HL-60 (cell line): ENCODE measurements around the gene GRM5.

Source experiments
- DNase-seq, 2 experiments: peaks; one replicate each; pipeline ENCODE4 v3.0.0-alpha.2; 2010 to 2020; ENCODE audit warnings: low read depth in 1 of 2, low spot score in 1 of 2
- H3K27ac ChIP-seq: fragments of 250-450 bp; sonication (Bioruptor Pico); replicated peaks from 2 replicates; pipeline ENCODE4 v1.5.1; 2020; ENCODE audit warnings: mild to moderate bottlenecking, moderate library complexity
- H3K27me3 ChIP-seq: fragments of 250-450 bp; sonication (Bioruptor Pico); 2 replicates; pipeline ENCODE4 v1.5.1; 2021; ENCODE audit warnings: mild to moderate bottlenecking, moderate library complexity; ENCODE audit not compliant: insufficient read depth, poor library complexity, severe bottlenecking
- H3K4me3 ChIP-seq: replicated peaks from 2 replicates; pipeline ENCODE4 v1.5.1; 2011; ENCODE audit warnings: mild to moderate bottlenecking, control low read depth, low read length; ENCODE audit not compliant: insufficient read depth
- GABPA ChIP-seq: IDR thresholded peaks from 2 replicates; pipeline ENCODE4 v1.6.1; 2012; ENCODE audit warnings: low read depth
- POLR2AphosphoS5 ChIP-seq: IDR thresholded peaks from 2 replicates; pipeline ENCODE4 v1.6.1; 2012; ENCODE audit warnings: low read depth
- SPI1 ChIP-seq: IDR thresholded peaks from 2 replicates; pipeline ENCODE4 v1.6.1; 2012; ENCODE audit warnings: low read depth, mild to moderate bottlenecking, borderline replicate concordance
- TF ChIP-seq, protein P1 (sequence below): IDR thresholded peaks from one replicate; pipeline ENCODE4 v1.5.1; 2011; ENCODE audit warnings: low read length, control low read depth, inconsistent platforms; ENCODE audit not compliant: insufficient read depth
- TF ChIP-seq, protein P2 (sequence below): IDR thresholded peaks from 2 replicates; pipeline ENCODE4 v1.6.1; 2012; ENCODE audit warnings: low read depth; ENCODE audit not compliant: insufficient replicate concordance

The GRM5 gene

GRCh38 chr11:88538098-88538497, 527.7 kb downstream of the GRM5 start:
- Histone ChIP-seq H3K27ac (no peak overlapping the region), H3K27me3 (no peaks in the 10 kb centered on the region), H3K4me3 (no peak overlapping the region)
- TF ChIP-seq, protein P1, sequence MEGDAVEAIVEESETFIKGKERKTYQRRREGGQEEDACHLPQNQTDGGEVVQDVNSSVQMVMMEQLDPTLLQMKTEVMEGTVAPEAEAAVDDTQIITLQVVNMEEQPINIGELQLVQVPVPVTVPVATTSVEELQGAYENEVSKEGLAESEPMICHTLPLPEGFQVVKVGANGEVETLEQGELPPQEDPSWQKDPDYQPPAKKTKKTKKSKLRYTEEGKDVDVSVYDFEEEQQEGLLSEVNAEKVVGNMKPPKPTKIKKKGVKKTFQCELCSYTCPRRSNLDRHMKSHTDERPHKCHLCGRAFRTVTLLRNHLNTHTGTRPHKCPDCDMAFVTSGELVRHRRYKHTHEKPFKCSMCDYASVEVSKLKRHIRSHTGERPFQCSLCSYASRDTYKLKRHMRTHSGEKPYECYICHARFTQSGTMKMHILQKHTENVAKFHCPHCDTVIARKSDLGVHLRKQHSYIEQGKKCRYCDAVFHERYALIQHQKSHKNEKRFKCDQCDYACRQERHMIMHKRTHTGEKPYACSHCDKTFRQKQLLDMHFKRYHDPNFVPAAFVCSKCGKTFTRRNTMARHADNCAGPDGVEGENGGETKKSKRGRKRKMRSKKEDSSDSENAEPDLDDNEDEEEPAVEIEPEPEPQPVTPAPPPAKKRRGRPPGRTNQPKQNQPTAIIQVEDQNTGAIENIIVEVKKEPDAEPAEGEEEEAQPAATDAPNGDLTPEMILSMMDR = no peak
- TF ChIP-seq SPI1 = no peak
- TF ChIP-seq GABPA = no peak
- TF ChIP-seq, protein P2, sequence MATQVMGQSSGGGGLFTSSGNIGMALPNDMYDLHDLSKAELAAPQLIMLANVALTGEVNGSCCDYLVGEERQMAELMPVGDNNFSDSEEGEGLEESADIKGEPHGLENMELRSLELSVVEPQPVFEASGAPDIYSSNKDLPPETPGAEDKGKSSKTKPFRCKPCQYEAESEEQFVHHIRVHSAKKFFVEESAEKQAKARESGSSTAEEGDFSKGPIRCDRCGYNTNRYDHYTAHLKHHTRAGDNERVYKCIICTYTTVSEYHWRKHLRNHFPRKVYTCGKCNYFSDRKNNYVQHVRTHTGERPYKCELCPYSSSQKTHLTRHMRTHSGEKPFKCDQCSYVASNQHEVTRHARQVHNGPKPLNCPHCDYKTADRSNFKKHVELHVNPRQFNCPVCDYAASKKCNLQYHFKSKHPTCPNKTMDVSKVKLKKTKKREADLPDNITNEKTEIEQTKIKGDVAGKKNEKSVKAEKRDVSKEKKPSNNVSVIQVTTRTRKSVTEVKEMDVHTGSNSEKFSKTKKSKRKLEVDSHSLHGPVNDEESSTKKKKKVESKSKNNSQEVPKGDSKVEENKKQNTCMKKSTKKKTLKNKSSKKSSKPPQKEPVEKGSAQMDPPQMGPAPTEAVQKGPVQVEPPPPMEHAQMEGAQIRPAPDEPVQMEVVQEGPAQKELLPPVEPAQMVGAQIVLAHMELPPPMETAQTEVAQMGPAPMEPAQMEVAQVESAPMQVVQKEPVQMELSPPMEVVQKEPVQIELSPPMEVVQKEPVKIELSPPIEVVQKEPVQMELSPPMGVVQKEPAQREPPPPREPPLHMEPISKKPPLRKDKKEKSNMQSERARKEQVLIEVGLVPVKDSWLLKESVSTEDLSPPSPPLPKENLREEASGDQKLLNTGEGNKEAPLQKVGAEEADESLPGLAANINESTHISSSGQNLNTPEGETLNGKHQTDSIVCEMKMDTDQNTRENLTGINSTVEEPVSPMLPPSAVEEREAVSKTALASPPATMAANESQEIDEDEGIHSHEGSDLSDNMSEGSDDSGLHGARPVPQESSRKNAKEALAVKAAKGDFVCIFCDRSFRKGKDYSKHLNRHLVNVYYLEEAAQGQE = no peak
- no peak for TF ChIP-seq POLR2AphosphoS5
- no peak for DNase-seq

DNA sequence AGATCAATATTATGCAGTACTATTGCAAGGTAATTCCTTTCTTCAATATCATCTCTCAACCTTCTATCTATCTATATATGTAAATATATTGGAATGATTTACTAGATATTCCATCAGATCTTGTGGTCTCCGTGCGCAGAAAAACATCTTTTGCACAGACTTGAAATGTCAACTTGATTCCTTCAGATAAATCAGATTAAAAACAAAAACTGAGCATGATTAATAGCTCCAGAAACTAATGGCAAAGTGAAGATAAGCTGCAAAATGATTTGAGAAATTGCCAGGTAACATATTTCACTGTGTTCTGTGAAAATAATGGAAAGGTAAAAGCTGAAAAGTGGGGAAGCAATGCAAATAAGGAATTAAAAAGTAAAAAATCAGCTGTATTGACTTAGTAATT, 528.2 kb downstream of the GRM5 start:
- TF ChIP-seq, protein P1 = no peak
- TF ChIP-seq GABPA = no peak
- no peak for TF ChIP-seq POLR2AphosphoS5
- TF ChIP-seq, protein P2 = no peak
- TF ChIP-seq SPI1 = no peak
- no peak for DNase-seq
- Histone ChIP-seq H3K27ac (no peak overlapping the region), H3K4me3 (no peak overlapping the region), H3K27me3 (no peaks in the 10 kb centered on the region)

DNA sequence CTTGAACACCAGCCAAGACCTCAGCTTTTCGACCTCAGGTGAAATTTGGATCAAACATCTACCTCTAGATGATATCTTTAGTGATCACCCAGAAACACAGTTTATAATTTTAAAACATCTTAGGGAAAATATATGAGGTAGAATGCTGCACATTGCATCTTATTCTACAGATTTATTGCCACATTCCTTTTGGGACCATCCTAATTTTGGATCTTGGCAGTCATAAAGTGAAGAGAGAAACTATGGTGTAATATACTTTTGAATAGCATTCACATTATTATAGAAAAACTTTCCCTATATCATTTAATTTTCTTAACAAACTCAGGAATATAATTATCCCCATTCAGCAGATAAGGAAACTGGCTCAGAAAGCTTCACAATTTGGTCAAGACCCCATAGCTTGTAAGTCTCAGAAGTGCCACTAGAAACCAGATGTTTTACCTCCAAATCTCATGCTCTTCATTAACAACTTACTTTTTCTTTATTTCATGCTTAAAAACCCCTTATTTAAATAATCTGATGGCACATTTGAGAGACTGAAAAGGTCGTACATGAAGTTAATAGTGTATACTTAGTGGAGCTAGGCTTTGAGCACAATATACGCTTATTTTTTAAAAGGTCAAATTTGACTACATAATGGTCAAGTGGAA, 529.0 kb downstream of the GRM5 start:
- TF ChIP-seq GABPA = no peak
- TF ChIP-seq, protein P1 = no peak
- no peak for TF ChIP-seq SPI1
- TF ChIP-seq, protein P2 = no peak
- TF ChIP-seq POLR2AphosphoS5 = no peak

More for the DNA sequence above, 529.0 kb downstream of the GRM5 start:
- Histone ChIP-seq H3K27me3 (no peaks in the 10 kb centered on the region), H3K4me3 (no peak overlapping the region), H3K27ac (no peak overlapping the region)
- DNase-seq = no peak
